ENCODE measurements around the gene SETD2.

Gene SETD2

GRCh38 chr3:46978381-46978780 lies 185.5 kb downstream of the SETD2 start:
- no peak for DNase-seq

GRCh38 chr3:46977811-46978195 lies 186.1 kb downstream of the SETD2 start:
- DNase-seq: no peak

- peak; percentile 91 for DNase-seq
Observed at GRCh38 chr3:46976326-46977190, 187.4 kb downstream of the SETD2 start, which contains the start of gene CCDC12. Gene CCDC12 (minus strand): TSS chr3:46976745. CDS start chr3:46976732, 13 bp downstream.

- DNase-seq: no peak
Observed at GRCh38 chr3:46974421-46975171, 189.3 kb downstream of the SETD2 start.

GRCh38 chr3:46972396-46972795 lies 191.5 kb downstream of the SETD2 start:
- DNase-seq: no peak

- DNase-seq: no peak
Observed at GRCh38 chr3:46971742-46972141, 192.2 kb downstream of the SETD2 start.

- DNase-seq: no peak
Observed at GRCh38 chr3:46971151-46971550, 192.8 kb downstream of the SETD2 start.

GRCh38 chr3:46970391-46971091 lies 193.4 kb downstream of the SETD2 start:
- DNase-seq: no peak

- no peak for DNase-seq
Observed at GRCh38 chr3:46968783-46969428, 195.0 kb downstream of the SETD2 start.

GRCh38 chr3:46966811-46967210 lies 197.1 kb downstream of the SETD2 start:
- DNase-seq: no peak
